NCI-H187 (cell line): ENCODE data around the gene ATXN7L2.
A peak's percentile ranks its signal among the peaks of the same experiment; 100 is the strongest.

Experiments used
- DNase-seq, 2 experiments: peaks; one replicate each; lab custom pipeline; 2025; lab: John Stamatoyannopoulos, UW

The ATXN7L2 gene

DNA sequence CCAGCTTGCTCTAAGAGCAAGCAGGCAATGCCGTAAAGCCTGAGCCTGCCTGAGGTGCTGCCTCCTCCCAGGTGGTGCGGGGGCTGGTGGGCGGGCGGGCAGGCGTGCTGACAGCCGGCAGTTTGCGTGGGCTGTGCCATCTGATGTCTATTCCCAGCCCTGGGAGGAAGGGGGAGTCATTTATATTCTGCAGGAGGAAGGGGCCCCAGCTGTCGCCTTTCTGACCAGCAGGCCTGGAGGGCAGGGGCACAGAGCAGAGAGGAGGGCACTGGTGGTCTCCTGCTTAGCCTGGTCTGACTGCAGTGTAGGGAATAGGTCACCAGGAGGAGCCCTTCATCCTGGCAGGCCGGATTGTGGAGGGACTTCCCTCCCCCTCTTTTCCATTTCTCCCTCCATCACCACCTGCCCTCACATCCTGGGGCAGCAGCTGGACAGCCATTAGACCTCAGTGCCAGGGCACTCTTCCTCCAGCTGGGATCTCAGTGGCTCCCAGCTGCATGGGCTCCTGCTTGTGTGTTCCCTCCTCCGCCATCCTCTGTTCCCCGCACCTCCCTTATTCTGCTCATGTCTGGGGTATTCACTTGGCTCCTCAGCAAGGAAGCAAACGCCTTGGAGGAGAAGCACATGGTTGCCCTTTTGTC, 14.6 kb downstream of the ATXN7L2 start:
- no peak for DNase-seq

GRCh38 chr1:109499081-109499480, 15.4 kb downstream of the ATXN7L2 start:
- DNase-seq, result no peak

DNA sequence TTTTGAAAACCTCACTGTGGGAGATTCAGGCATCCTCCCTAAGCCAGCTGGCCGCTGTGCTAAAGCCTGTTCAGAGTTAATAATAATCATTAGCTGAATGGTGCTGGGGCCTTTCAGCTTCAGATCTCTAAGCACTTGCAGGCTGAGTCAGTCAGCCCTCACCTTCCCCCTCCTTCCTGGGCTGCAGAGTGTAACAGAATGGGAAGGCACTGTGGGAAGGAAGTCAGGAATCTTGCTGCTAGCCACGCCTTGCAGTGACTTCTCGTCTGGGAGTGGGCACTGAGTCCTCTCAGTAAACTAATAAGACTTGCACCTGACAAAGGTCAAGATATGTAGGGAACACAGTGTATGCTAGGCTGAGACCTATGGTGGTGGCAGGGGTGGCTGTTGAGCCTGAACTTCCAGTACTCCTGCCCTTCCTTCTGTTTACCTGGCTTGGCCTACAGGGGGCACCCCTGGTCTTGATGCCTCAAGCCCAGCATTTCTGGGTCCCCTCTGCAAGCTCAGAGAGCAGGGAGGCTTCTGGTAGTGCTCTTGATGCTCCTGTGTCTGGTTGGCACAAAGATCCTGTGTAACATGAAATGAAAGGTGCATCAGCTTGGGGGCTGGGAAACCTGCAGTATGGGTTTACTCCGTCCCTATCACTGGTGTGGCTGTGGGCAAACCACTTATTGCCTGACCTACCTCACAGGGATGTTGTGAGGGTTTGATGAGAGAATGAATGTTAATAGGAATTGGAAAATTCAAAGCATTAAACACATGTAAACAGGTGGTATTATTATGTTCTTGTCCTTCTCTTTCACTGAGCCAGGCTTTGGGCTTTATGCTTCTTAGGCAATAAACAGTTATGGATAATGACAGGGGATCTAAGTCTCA, 16.2 kb downstream of the ATXN7L2 start:
- DNase-seq, result no peak

DNA sequence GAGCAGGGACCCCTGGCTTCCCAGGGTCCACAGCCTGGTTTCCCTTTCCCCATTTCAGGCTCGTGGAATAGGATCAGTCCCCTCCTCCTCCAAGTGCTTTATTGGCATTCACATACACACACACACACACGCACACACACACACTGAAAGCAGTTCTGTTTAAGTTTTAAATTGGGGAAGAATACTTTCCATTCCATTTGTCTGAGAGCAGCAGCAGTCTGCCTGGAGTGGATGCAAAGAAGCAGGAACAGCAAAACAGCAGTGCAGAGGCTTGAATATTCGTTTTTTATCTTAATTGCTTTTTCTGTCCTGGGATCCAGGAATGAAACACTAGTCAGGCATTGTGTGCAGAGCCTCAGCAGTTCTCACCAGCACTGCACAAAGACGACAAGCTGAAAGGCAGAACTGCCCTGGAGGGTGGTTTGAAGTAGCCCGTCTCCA, 17.3 kb downstream of the ATXN7L2 start:
- DNase-seq, result no peak

- DNase-seq, result no peak
Measured at GRCh38 chr1:109501644-109502363, 18.1 kb downstream of the ATXN7L2 start.

GRCh38 chr1:109502364-109502851, 18.7 kb downstream of the ATXN7L2 start:
- no peak for DNase-seq

DNA sequence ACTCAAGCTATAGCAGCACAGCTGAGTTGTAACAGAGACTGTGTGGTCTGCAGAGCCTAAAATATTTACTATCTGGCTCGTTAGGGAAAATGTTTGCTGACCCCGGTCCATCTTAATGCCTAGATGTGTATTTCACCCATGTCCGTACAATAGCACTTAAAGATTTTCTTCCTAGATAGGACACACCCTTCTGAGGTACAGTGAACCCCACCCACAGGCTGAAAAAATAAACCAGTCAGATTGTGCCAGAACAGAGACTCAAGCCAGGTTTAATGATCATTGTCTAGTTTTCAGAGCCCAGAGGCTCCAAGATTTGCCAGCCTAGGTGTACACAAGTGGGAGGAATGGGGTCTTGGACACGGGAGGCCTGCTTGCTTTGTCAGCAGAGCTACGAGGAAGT, 20.2 kb downstream of the ATXN7L2 start:
- DNase-seq, result no peak

DNA sequence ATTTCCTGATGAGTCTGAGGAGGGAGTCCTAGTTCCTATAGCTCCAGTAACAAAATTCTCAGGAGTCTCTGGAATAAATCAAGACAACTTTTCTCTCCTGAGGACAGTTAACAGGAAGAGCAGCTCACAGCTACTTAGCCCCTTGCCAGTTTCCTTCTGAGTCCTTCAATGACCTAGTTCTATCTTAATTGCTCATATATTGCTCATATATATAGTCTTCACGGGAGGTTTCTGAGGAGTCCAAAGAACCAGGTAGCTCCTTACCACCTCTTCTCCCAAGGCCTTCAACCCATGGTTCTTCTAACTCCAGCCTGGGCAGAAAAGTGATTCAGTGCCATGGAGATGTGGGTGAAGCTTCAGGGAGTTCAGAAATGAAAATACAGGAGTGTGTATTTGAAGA, 21.3 kb downstream of the ATXN7L2 start:
- DNase-seq, result no peak

GRCh38 chr1:109508001-109508872, 24.5 kb downstream of the ATXN7L2 start:
- DNase-seq, result no peak

DNA sequence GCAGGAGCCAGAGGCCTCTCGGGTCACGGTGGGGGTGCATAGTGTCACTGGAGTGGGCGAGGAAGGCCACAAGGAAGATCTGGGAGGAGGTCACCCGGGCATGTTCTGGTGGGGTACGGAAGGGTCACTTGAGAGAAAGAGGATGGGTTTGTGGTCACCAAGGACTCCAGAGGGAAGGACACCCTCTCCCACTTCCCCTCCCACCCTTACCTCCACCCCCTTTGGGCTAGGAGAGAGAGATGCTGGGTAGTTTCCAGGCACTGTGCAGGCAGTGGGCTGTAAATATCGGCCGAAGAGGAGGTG, 25.1 kb downstream of the ATXN7L2 start:
- DNase-seq, result no peak

DNA sequence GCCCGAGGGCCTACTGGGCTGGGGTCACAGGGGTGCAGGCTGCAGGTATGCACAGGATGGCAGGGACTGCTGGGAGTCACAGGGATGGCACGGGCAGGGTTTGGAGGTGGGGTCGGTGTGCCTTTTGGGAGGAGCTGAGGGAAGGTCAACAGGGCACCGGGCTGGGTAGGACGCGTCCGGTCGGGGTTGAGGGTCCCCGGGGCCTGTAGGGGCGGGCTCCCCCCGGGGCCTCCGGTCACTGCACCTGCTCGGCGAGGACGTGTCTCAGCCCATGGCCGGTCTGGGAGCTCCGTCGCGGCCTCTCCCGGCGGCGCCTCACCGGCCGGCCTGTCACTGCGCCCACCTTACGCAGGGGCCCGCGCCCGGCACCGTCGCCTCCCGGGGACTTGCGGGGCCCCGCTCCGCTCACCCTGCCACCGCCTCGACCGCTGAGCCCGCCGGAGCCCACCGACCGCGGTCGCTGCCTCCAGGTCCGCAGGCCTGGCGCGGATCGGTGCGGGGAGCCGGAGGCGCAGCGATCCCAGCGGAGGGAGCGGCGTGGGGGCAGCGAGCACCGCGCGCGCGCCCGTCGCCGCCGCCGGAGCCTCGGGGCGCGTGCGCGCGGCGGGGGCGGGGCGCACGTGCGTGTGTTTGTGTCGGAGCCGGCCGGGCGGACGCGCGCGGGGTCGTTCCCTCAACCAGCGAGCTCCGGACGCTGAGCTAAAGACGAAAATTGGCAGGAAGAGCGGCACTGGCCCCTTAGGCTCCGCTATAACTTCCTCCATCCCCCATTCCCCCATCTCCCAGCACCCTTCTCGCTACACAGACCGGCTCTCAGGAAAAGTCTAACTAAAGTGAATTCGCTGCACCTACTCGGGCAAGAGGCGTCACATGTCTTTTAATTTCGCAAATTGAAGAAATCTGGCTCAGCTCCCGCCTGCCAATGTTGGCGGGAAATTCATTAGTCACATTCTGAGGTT, 25.8 kb downstream of the ATXN7L2 start, which contains the start of gene AMIGO1:
AMIGO1 (minus strand) TSS at position 552 of the 959 bp plus-strand sequence. CDS start 815 bp downstream, outside the sequence.
- DNase-seq, result peak in 1 of 2 experiments; percentile 29

- DNase-seq, result no peak
Measured at GRCh38 chr1:109513110-109513710, 29.5 kb downstream of the ATXN7L2 start.

GRCh38 chr1:109514846-109515245, 31.1 kb downstream of the ATXN7L2 start:
- no peak for DNase-seq

- DNase-seq, result no peak
Measured at GRCh38 chr1:109516872-109517271, 33.2 kb downstream of the ATXN7L2 start.

DNA sequence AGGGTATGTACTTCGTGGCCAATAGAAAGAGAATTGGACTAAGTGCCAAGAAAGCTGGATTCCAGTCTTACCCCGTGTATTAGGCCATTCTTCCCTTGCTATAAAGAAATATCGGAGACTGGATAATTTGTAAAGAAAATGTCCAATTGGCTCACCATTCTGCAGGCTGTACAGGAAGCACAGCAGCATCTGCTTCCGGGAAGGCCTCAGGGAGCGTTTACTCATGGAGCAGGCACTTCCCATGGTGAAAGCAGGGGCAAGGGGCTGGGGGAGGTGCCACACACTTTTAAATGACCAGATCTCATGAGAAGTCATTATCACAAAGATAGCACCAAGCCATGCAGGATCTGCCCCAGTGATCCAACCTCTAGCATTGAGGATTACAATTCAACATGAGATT, 33.6 kb downstream of the ATXN7L2 start:
- DNase-seq, result no peak

GRCh38 chr1:109521002-109521951, 37.6 kb downstream of the ATXN7L2 start:
- DNase-seq, result no peak

- no peak for DNase-seq
Measured at GRCh38 chr1:109522026-109522425, 38.3 kb downstream of the ATXN7L2 start.

DNA sequence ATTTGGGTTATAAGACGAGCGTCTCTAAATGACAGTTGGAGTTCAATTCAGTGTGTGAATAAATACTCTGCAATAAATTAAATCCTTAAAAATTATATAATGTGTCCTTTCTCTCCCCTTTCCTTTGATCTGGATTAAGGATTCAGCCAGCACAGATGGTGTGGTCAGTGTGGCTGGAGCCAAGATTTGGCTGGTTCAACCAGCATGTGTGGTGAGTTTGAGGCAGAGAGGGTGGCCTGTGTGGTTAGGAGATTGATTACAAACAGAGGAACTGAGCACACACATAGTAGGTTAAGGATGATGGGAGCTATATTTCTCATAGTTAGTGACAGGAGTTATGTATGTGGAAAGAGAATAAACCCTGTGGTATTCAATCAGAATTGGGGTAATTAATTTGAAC, 40.0 kb downstream of the ATXN7L2 start:
- DNase-seq, result no peak
